ENCODE data around the gene EARS2.

GRCh38 chr16:23510164-23510914, 46.8 kb downstream of the EARS2 start, which contains the start of gene GGA2:
- TF ChIP-seq ZNF609 (CRISPR knock-in tag; IDR thresholded peaks at IDR 0.05; ENCODE audit: borderline replicate concordance): no peak
- no peak for TF ChIP-seq SMARCC2 (IDR thresholded peaks at IDR 0.05; ENCODE audit: low read depth)
- no peak for TF ChIP-seq KLF16 (IDR thresholded peaks at IDR 0.05)
- no peak for TF ChIP-seq CTCF (IDR thresholded peaks at IDR 0.05 in 2 of 3, conservative IDR thresholded peaks at IDR 0.05 in 1 of 3; ENCODE audit: insufficient read depth in 2 of 3, low read depth in 1 of 3, low read length in 3 of 3)
- no peak for TF ChIP-seq SAFB (IDR thresholded peaks at IDR 0.05; ENCODE audit: borderline replicate concordance, low read depth, low read length)
- no peak for TF ChIP-seq RNF2 (IDR thresholded peaks at IDR 0.05)
